ENCODE measurements around the gene ME3.
"Not testable (repeated sequence)": the region's sequence is repeated elsewhere in the genome, so short reads cannot be mapped to it uniquely, and the experiment has no call there.

GRCh38 chr11:86522512-86522911 lies 149.9 kb downstream of the ME3 start:
- TF ChIP-seq CTCF, POLR2A (IDR thresholded peaks at IDR 0.05): not testable (repeated sequence)

Data from lower leg skin (tissue), 3 donors.